Activated naive CD4-positive, alpha-beta T cell treated with anti-CD3 and anti-CD28 coated beads for 36 hours (primary cell): ENCODE data around the gene FHIT. TPM values are rescaled to one million over a fixed set of nuclear protein-coding genes. Genes with fewer than 3 reads are reported as not detected.

Experiments
- CTCF ChIA-PET: fragments of 350-600 bp; sonication (Branson Sonifier 250); formaldehyde crosslinking; loops from one replicate; lab custom pipeline; 2021; ENCODE audit warnings: antibody characterized with exemption; lab: Charles Lee
- DNase-seq: peaks from one replicate; pipeline ENCODE4 v3.0.0-alpha.2; 2020
- H3K27ac Mint-ChIP-seq: one replicate; pipeline ENCODE4 v1.8.0; 2021; ENCODE audit warnings: mild to moderate bottlenecking, mixed read lengths
- H3K27me3 Mint-ChIP-seq: one replicate; pipeline ENCODE4 v1.8.0; 2021; ENCODE audit warnings: low read depth, mixed read lengths
- H3K36me3 Mint-ChIP-seq: one replicate; pipeline ENCODE4 v1.8.0; 2021; ENCODE audit warnings: low read depth, mixed read lengths
- H3K4me1 Mint-ChIP-seq: one replicate; pipeline ENCODE4 v1.8.0; 2021; ENCODE audit warnings: low read depth, mixed read lengths
- H3K4me3 Mint-ChIP-seq: one replicate; pipeline ENCODE4 v1.8.0; 2021; ENCODE audit warnings: mild to moderate bottlenecking, moderate library complexity, mixed read lengths
- H3K9me3 Mint-ChIP-seq: one replicate; pipeline ENCODE4 v1.8.0; 2021; ENCODE audit warnings: mixed read lengths
- intact Hi-C: fragments of 100-400 bp; cut with micrococcal nuclease; formaldehyde crosslinking; loops from one replicate; pipeline ENCODE4 v1.15.1; 2023
- total RNA-seq, 2 experiments: library from RNA; stranded (reverse); gene quantifications; one replicate each; pipeline ENCODE4 v1.2.3, GENCODE V29; 2021

FHIT gene
- total RNA-seq, 2 experiments from 2014 or later = 20.2 to 22.7 TPM

GRCh38 chr3:61257148-61257547, 5.9 kb upstream of the FHIT start:
- intact Hi-C loops = loop anchor here (10.0 kb wide), 1 partner anchor 1322 kb away; no protein-coding TSS in a partner anchor
- DNase-seq = no peak
- Mint-ChIP-seq H3K27ac (no peak overlapping the region), H3K9me3 (peaks cover 3% of the 10 kb centered on the region), H3K4me1 (peaks cover 2% of the 10 kb centered on the region), H3K27me3 (no peaks in the 10 kb centered on the region), H3K36me3 (no peaks in the 10 kb centered on the region), H3K4me3 (no peak overlapping the region)
- CTCF ChIA-PET = no interaction called here

GRCh38 chr3:61253756-61254155, 2.5 kb upstream of the FHIT start:
- peaks cover 11% of the 10 kb centered on the region for H3K4me1 Mint-ChIP-seq
- DNase-seq = no peak
- intact Hi-C loops = loop anchor here (5.0 to 10.0 kb wide), 4 partner anchors 129 to 1319 kb away; no protein-coding TSS in a partner anchor
- H3K36me3 Mint-ChIP-seq = no peaks in the 10 kb centered on the region
- H3K27ac Mint-ChIP-seq = no peak overlapping the region
- CTCF ChIA-PET = no interaction called here
- no peak overlapping the region for H3K4me3 Mint-ChIP-seq
- no peaks in the 10 kb centered on the region for H3K27me3 Mint-ChIP-seq
- H3K9me3 Mint-ChIP-seq = no peaks in the 10 kb centered on the region

GRCh38 chr3:61252836-61253235, 1.6 kb upstream of the FHIT start:
- no peaks in the 10 kb centered on the region for H3K9me3 Mint-ChIP-seq
- DNase-seq = no peak
- H3K27me3 Mint-ChIP-seq = no peaks in the 10 kb centered on the region
- H3K4me3 Mint-ChIP-seq = no peak overlapping the region
- no peaks in the 10 kb centered on the region for H3K36me3 Mint-ChIP-seq
- H3K4me1 Mint-ChIP-seq = peaks cover 11% of the 10 kb centered on the region
- intact Hi-C loops = loop anchor here (5.0 to 10.0 kb wide), 4 partner anchors 129 to 1318 kb away; no protein-coding TSS in a partner anchor
- CTCF ChIA-PET = no interaction called here
- H3K27ac Mint-ChIP-seq = no peak overlapping the region

GRCh38 chr3:61250784-61251173, 473 bp downstream of the FHIT start:
- intact Hi-C loops = loop anchor here (1.0 to 10.0 kb wide), 9 partner anchors 132 to 1800 kb away; partner anchors contain the start of gene PTPRG
- peak; percentile 56 for DNase-seq
- H3K27ac Mint-ChIP-seq = peak overlapping the region; percentile 87
- H3K4me3 Mint-ChIP-seq = peak overlapping the region; percentile 91
- CTCF ChIA-PET = no interaction called here
- no peaks in the 10 kb centered on the region for H3K36me3 Mint-ChIP-seq
- no peaks in the 10 kb centered on the region for H3K9me3 Mint-ChIP-seq
- H3K4me1 Mint-ChIP-seq = peaks cover 11% of the 10 kb centered on the region
- peaks cover 4% of the 10 kb centered on the region for H3K27me3 Mint-ChIP-seq

GRCh38 chr3:61248496-61248895, 2.8 kb downstream of the FHIT start:
- DNase-seq = no peak

GRCh38 chr3:61247191-61247590, 4.1 kb downstream of the FHIT start:
- no peak for DNase-seq
- CTCF ChIA-PET = no interaction called here
- peaks cover 4% of the 10 kb centered on the region for H3K27me3 Mint-ChIP-seq
- H3K4me3 Mint-ChIP-seq = no peak overlapping the region
- peaks cover 9% of the 10 kb centered on the region for H3K4me1 Mint-ChIP-seq
- no peaks in the 10 kb centered on the region for H3K9me3 Mint-ChIP-seq
- intact Hi-C loops = no loop called here
- peaks cover 3% of the 10 kb centered on the region for H3K36me3 Mint-ChIP-seq
- H3K27ac Mint-ChIP-seq = no peak overlapping the region

More at GRCh38 chr3:61248496-61248895, 2.8 kb downstream of the FHIT start:
- intact Hi-C loops = no loop called here
- H3K27me3 Mint-ChIP-seq = peaks cover 4% of the 10 kb centered on the region
- H3K4me1 Mint-ChIP-seq = peaks cover 11% of the 10 kb centered on the region
- CTCF ChIA-PET = no interaction called here
- no peaks in the 10 kb centered on the region for H3K36me3 Mint-ChIP-seq
- H3K4me3 Mint-ChIP-seq = no peak overlapping the region
- H3K9me3 Mint-ChIP-seq = no peaks in the 10 kb centered on the region
- no peak overlapping the region for H3K27ac Mint-ChIP-seq

- intact Hi-C loops = no loop called here
- no peak overlapping the region for H3K27ac Mint-ChIP-seq
Observed at GRCh38 chr3:61239871-61240270, 11.4 kb downstream of the FHIT start.

GRCh38 chr3:61237858-61238257, 13.4 kb downstream of the FHIT start:
- no peak for DNase-seq
- CTCF ChIA-PET = interaction anchor here (0.7 to 1.1 kb wide), 2 partner anchors 11 to 1242 kb away, joined by 3 read pairs; no protein-coding TSS in a partner anchor

More at GRCh38 chr3:61239871-61240270, 11.4 kb downstream of the FHIT start:
- H3K4me3 Mint-ChIP-seq = no peak overlapping the region
- DNase-seq = no peak
- peaks cover 3% of the 10 kb centered on the region for H3K36me3 Mint-ChIP-seq
- no peaks in the 10 kb centered on the region for H3K9me3 Mint-ChIP-seq
- H3K27me3 Mint-ChIP-seq = no peaks in the 10 kb centered on the region
- peaks cover 4% of the 10 kb centered on the region for H3K4me1 Mint-ChIP-seq
- CTCF ChIA-PET = no interaction called here

GRCh38 chr3:61236556-61236955, 14.7 kb downstream of the FHIT start:
- no peak overlapping the region for H3K4me3 Mint-ChIP-seq
- H3K27me3 Mint-ChIP-seq = no peaks in the 10 kb centered on the region
- no peaks in the 10 kb centered on the region for H3K9me3 Mint-ChIP-seq
- peaks cover under 1% of the 10 kb centered on the region for H3K36me3 Mint-ChIP-seq
- intact Hi-C loops = no loop called here
- H3K27ac Mint-ChIP-seq = no peak overlapping the region
- CTCF ChIA-PET = no interaction called here
- peaks cover 4% of the 10 kb centered on the region for H3K4me1 Mint-ChIP-seq
- DNase-seq = peak; percentile 6

More at GRCh38 chr3:61237858-61238257, 13.4 kb downstream of the FHIT start:
- Mint-ChIP-seq H3K4me3 (no peak overlapping the region), H3K27me3 (no peaks in the 10 kb centered on the region), H3K27ac (no peak overlapping the region), H3K9me3 (no peaks in the 10 kb centered on the region), H3K36me3 (peaks cover 3% of the 10 kb centered on the region), H3K4me1 (peaks cover 4% of the 10 kb centered on the region)
- intact Hi-C loops = no loop called here

GRCh38 chr3:61233746-61234145, 17.5 kb downstream of the FHIT start:
- no peaks in the 10 kb centered on the region for H3K27me3 Mint-ChIP-seq
- no peak for DNase-seq
- no peaks in the 10 kb centered on the region for H3K9me3 Mint-ChIP-seq
- H3K4me3 Mint-ChIP-seq = no peak overlapping the region
- CTCF ChIA-PET = interaction anchor here (0.6 kb wide), 1 partner anchor 282 kb away, joined by 3 read pairs; no protein-coding TSS in a partner anchor
- intact Hi-C loops = no loop called here
- H3K27ac Mint-ChIP-seq = no peak overlapping the region
- H3K36me3 Mint-ChIP-seq = peaks cover 3% of the 10 kb centered on the region
- H3K4me1 Mint-ChIP-seq = peaks cover 4% of the 10 kb centered on the region

- intact Hi-C loops = no loop called here
- H3K27me3 Mint-ChIP-seq = no peaks in the 10 kb centered on the region
- H3K9me3 Mint-ChIP-seq = no peaks in the 10 kb centered on the region
- H3K4me1 Mint-ChIP-seq = peaks cover 4% of the 10 kb centered on the region
- H3K36me3 Mint-ChIP-seq = peaks cover 3% of the 10 kb centered on the region
- no peak for DNase-seq
- H3K4me3 Mint-ChIP-seq = no peak overlapping the region
- no peak overlapping the region for H3K27ac Mint-ChIP-seq
- CTCF ChIA-PET = no interaction called here
Observed at GRCh38 chr3:61231693-61232092, 19.6 kb downstream of the FHIT start.

- Mint-ChIP-seq H3K27me3 (no peaks in the 10 kb centered on the region), H3K4me1 (no peaks in the 10 kb centered on the region), H3K4me3 (no peak overlapping the region), H3K27ac (no peak overlapping the region), H3K9me3 (no peaks in the 10 kb centered on the region), H3K36me3 (peaks cover 3% of the 10 kb centered on the region)
- intact Hi-C loops = no loop called here
- no peak for DNase-seq
- CTCF ChIA-PET = no interaction called here
Observed at GRCh38 chr3:61227799-61228198, 23.5 kb downstream of the FHIT start.

GRCh38 chr3:61226166-61226686, 25.0 kb downstream of the FHIT start:
- no peak overlapping the region for H3K27ac Mint-ChIP-seq
- no peaks in the 10 kb centered on the region for H3K36me3 Mint-ChIP-seq
- intact Hi-C loops = no loop called here
- no peaks in the 10 kb centered on the region for H3K4me1 Mint-ChIP-seq
- no peaks in the 10 kb centered on the region for H3K27me3 Mint-ChIP-seq
- H3K9me3 Mint-ChIP-seq = no peaks in the 10 kb centered on the region
- CTCF ChIA-PET = no interaction called here
- DNase-seq = no peak
- H3K4me3 Mint-ChIP-seq = no peak overlapping the region
